ENCODE data around the gene SCYL1.

DNA sequence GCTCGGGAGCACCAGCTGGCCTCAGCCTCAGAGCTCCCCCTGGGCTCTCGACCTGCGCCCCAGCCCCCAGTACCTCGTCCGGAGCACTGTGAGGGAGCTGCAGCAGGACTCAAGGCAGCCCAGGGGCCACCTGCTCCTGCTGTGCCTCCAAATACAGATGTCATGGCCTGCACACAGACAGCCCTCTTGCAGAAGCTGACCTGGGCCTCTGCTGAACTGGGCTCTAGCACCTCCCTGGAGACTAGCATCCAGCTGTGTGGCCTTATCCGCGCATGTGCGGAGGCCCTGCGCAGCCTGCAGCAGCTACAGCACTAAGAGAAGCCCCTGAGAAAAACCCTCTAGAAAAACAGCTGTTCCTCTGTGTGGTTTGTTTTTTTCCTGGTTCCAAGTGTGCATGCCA, 46.5 kb downstream of the SCYL1 start:
- TF ChIP-seq CTCF (IDR thresholded peaks at IDR 0.05) (no peak), POLR2A (IDR thresholded peaks at IDR 0.05) (no peak), EP300 (IDR thresholded peaks at IDR 0.05) (no peak)
